HepG2 (cell line): ENCODE measurements around the gene DCTN2. TPM values are rescaled to one million over a fixed set of nuclear protein-coding genes. Genes with fewer than 3 reads are reported as not detected.

Source experiments
- ARNT2 ChIP-seq: sonication (generic); formaldehyde crosslinking; IDR thresholded peaks from 2 replicates; pipeline ENCODE4 v1.8.0; 2022; ENCODE audit warnings: mild to moderate bottlenecking, low read depth, missing genetic modification reagents, moderate library complexity
- CREM ChIP-seq, 2 experiments: sonication (generic) in 1 of 2; formaldehyde crosslinking in 1 of 2; IDR thresholded peaks; 2 replicates each; pipeline versions ENCODE4 v1.4.0 to v1.6.1; 2016 to 2020; ENCODE audit warnings: antibody characterized with exemption in 1 of 2, mild to moderate bottlenecking in 1 of 2, missing genetic modification reagents in 1 of 2
- GABPA ChIP-seq, 2 experiments: IDR thresholded peaks; 2 replicates each; pipeline ENCODE4 v1.6.1; 2011 to 2016; ENCODE audit warnings: low read depth in 2 of 2, low read length in 1 of 2, missing biosample characterization in 1 of 2, missing genetic modification characterization in 1 of 2
- HMG20A ChIP-seq: IDR thresholded peaks from 2 replicates; pipeline ENCODE4 v1.6.1; 2016; ENCODE audit warnings: borderline replicate concordance
- HNRNPLL ChIP-seq: fragments of 200-400 bp; formaldehyde crosslinking; IDR thresholded peaks from 2 replicates; pipeline ENCODE4 v1.6.1; 2017; ENCODE audit warnings: mild to moderate bottlenecking, low read depth, low read length; ENCODE audit not compliant: poor library complexity, severe bottlenecking
- IKZF5 ChIP-seq: IDR thresholded peaks from 2 replicates; pipeline ENCODE4 v1.6.1; 2018; ENCODE audit warnings: missing genetic modification reagents, mild to moderate bottlenecking, missing compliant biosample characterization
- KLF6 ChIP-seq: IDR thresholded peaks from 2 replicates; pipeline ENCODE4 v1.8.0; 2016; ENCODE audit warnings: missing biosample characterization, missing genetic modification reagents
- MAX ChIP-seq: IDR thresholded peaks from 2 replicates; pipeline ENCODE4 v1.6.1; 2012; ENCODE audit warnings: inconsistent platforms
- NFE2 ChIP-seq: sonication (generic); formaldehyde crosslinking; IDR thresholded peaks from 2 replicates; pipeline ENCODE4 v1.4.0; 2020; ENCODE audit warnings: missing genetic modification reagents
- NFYC ChIP-seq: IDR thresholded peaks from 2 replicates; pipeline ENCODE4 v1.6.1; 2016; ENCODE audit warnings: missing genetic modification reagents, missing compliant biosample characterization
- POLR2AphosphoS5 ChIP-seq: IDR thresholded peaks from 2 replicates; pipeline ENCODE4 v1.6.1; 2012; ENCODE audit warnings: low read depth, low read length
- SMARCE1 ChIP-seq: fragments of 450-650 bp; IDR thresholded peaks from 2 replicates; pipeline ENCODE4 v1.6.1; 2017; ENCODE audit warnings: borderline replicate concordance
- ZNF230 ChIP-seq: sonication (generic); formaldehyde crosslinking; IDR thresholded peaks from 2 replicates; pipeline ENCODE4 v1.4.0; 2020; ENCODE audit warnings: mild to moderate bottlenecking, missing genetic modification reagents
- ZNF687 ChIP-seq: sonication (generic); formaldehyde crosslinking; IDR thresholded peaks from 2 replicates; pipeline ENCODE4 v1.5.1; 2020; ENCODE audit warnings: mild to moderate bottlenecking, missing genetic modification reagents, moderate library complexity
- polyA plus RNA-seq, 8 experiments: library from polyadenylated mRNA; depleted of rRNA in 3 of 8; stranded (reverse) in 7 of 8; unstranded in 1 of 8; fragments of >200 nt; fragmentation: Illumina TruSeq in 4 of 8; extraction: Trizol in 4 of 8; gene quantifications; 2 replicates each; pipeline versions ENCODE4 v1.2.1 to v1.2.3, GENCODE V29; 2011 to 2016; ENCODE audit warnings: low read depth in 4 of 8, missing spikeins in 1 of 8, mixed read lengths in 1 of 8; ENCODE audit not compliant: insufficient read depth in 1 of 8
- total RNA-seq, 5 experiments: library from RNA; depleted of rRNA; stranded (reverse); fragments of >200 nt; fragmentation: Illumina TruSeq; extraction: Trizol; gene quantifications; 2 replicates each; pipeline ENCODE4 v1.2.3, GENCODE V29; 2016; ENCODE audit warnings: low read depth in 1 of 5
- TF ChIP-seq, protein P1 (sequence below): sonication (generic); formaldehyde crosslinking; IDR thresholded peaks from 2 replicates; pipeline ENCODE4 v1.4.0; 2020; ENCODE audit warnings: mild to moderate bottlenecking, missing genetic modification reagents
- TF ChIP-seq, protein P2 (sequence below): sonication (generic); formaldehyde crosslinking; IDR thresholded peaks from 2 replicates; pipeline ENCODE4 v1.8.1; 2022; ENCODE audit warnings: mild to moderate bottlenecking, missing genetic modification reagents

Gene DCTN2
- total and polyA plus RNA-seq, 2 of the 13 experiments (the other 11 are each of a cell fraction or from before 2014, with no cell fraction given) = 72.0 to 77.4 TPM

DNA sequence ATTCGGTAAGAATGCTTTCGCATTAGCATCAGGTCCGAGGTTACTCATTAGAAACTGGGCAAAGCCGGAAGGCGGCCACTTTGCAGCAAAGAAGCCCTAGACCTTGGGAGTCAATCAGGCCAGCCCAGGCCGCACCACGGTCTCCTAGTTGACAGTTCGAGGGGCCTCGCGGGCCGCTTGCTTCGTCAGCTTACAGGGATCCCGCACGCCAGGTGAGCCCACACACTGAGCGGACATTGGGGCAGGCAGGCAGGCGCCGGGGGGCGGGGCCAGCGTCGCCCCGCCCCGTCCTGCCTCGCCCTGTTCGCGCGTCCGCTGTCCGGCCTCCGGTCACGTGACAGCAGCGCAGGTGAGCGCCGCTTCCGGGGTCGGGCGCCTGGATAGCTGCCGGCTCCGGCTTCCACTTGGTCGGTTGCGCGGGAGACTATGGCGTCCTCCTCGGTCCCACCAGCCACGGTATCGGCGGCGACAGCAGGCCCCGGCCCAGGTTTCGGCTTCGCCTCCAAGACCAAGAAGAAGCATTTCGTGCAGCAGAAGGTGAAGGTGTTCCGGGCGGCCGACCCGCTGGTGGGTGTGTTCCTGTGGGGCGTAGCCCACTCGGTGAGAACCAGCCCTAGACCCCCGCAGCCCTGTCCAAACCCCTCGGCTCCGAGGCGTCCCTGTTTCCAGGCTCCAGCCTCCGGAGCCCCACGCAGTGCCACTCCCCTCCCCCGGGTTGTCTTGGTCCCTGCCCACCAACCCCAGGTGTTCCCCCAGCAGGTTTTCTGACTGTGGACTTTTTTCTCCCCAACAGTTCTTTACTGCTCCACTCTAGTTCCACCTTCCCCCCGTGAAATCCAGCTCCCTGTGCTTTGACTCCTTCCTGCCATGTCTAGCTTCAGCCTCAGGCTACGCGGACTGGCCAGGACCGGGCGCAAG is 44.1 kb upstream of the DCTN2 start, which contains the start of gene PIP4K2C (continued):
- TF ChIP-seq IKZF5 (CRISPR knock-in tag) = 0 out of 2 replicates have a peak, but pooled peaks have one; percentile 29
- no peak for TF ChIP-seq HMG20A
- no peak for TF ChIP-seq NFE2
- TF ChIP-seq KLF6 (CRISPR knock-in tag) = peak; percentile 75; the same call in 1 of the 2 replicates
- peak; percentile 63 for TF ChIP-seq GABPA (IDR thresholded peaks at IDR 0.05; ENCODE audit: low read depth, low read length)
- peak; percentile 79 for TF ChIP-seq GABPA (CRISPR knock-in tag; IDR thresholded peaks at IDR 0.05; ENCODE audit: low read depth)
- peak; percentile 22; the same call in 1 of the 2 replicates for TF ChIP-seq NFYC (CRISPR knock-in tag)
- TF ChIP-seq ZNF230 = peak; percentile 45; the same call in 1 of the 2 replicates
- peak; percentile 45 for TF ChIP-seq HNRNPLL
- TF ChIP-seq SMARCE1 = no peak
- TF ChIP-seq, protein P1, sequence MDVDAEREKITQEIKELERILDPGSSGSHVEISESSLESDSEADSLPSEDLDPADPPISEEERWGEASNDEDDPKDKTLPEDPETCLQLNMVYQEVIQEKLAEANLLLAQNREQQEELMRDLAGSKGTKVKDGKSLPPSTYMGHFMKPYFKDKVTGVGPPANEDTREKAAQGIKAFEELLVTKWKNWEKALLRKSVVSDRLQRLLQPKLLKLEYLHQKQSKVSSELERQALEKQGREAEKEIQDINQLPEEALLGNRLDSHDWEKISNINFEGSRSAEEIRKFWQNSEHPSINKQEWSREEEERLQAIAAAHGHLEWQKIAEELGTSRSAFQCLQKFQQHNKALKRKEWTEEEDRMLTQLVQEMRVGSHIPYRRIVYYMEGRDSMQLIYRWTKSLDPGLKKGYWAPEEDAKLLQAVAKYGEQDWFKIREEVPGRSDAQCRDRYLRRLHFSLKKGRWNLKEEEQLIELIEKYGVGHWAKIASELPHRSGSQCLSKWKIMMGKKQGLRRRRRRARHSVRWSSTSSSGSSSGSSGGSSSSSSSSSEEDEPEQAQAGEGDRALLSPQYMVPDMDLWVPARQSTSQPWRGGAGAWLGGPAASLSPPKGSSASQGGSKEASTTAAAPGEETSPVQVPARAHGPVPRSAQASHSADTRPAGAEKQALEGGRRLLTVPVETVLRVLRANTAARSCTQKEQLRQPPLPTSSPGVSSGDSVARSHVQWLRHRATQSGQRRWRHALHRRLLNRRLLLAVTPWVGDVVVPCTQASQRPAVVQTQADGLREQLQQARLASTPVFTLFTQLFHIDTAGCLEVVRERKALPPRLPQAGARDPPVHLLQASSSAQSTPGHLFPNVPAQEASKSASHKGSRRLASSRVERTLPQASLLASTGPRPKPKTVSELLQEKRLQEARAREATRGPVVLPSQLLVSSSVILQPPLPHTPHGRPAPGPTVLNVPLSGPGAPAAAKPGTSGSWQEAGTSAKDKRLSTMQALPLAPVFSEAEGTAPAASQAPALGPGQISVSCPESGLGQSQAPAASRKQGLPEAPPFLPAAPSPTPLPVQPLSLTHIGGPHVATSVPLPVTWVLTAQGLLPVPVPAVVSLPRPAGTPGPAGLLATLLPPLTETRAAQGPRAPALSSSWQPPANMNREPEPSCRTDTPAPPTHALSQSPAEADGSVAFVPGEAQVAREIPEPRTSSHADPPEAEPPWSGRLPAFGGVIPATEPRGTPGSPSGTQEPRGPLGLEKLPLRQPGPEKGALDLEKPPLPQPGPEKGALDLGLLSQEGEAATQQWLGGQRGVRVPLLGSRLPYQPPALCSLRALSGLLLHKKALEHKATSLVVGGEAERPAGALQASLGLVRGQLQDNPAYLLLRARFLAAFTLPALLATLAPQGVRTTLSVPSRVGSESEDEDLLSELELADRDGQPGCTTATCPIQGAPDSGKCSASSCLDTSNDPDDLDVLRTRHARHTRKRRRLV (CRISPR knock-in tag) = 0 out of 2 replicates have a peak, but pooled peaks have one; percentile 63
- no peak for TF ChIP-seq CREM (IDR thresholded peaks at IDR 0.05)
- TF ChIP-seq CREM (CRISPR knock-in tag; IDR thresholded peaks at IDR 0.05) = no peak
- TF ChIP-seq POLR2AphosphoS5 = peak; percentile 74
- peak; percentile 93 for TF ChIP-seq ZNF687 (CRISPR knock-in tag)
- TF ChIP-seq MAX = peak; percentile 84
- TF ChIP-seq, protein P2, sequence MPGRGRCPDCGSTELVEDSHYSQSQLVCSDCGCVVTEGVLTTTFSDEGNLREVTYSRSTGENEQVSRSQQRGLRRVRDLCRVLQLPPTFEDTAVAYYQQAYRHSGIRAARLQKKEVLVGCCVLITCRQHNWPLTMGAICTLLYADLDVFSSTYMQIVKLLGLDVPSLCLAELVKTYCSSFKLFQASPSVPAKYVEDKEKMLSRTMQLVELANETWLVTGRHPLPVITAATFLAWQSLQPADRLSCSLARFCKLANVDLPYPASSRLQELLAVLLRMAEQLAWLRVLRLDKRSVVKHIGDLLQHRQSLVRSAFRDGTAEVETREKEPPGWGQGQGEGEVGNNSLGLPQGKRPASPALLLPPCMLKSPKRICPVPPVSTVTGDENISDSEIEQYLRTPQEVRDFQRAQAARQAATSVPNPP (CRISPR knock-in tag) = no peak
- 0 out of 2 replicates have a peak, but pooled peaks have one; percentile 43 for TF ChIP-seq ARNT2 (CRISPR knock-in tag)
